ENCODE data around the gene ZNF579.
"Not testable (repeated sequence)": the region's sequence is repeated elsewhere in the genome, so short reads cannot be mapped to it uniquely, and the experiment has no call there.

The ZNF579 gene

GRCh38 chr19:55539090-55539984 is 41.3 kb downstream of the ZNF579 start:
- no peak for FAIRE-seq

GRCh38 chr19:55538132-55538531 is 42.5 kb downstream of the ZNF579 start:
- FAIRE-seq: no peak

GRCh38 chr19:55537741-55538111 is 42.9 kb downstream of the ZNF579 start:
- FAIRE-seq: no peak

- FAIRE-seq: no peak
Observed at GRCh38 chr19:55536951-55537740, 43.5 kb downstream of the ZNF579 start, which contains the start of gene SBK2. Gene SBK2 (minus strand): TSS chr19:55537133. CDS start chr19:55536294, 839 bp downstream.

GRCh38 chr19:55536366-55536765 is 44.3 kb downstream of the ZNF579 start:
- no peak for FAIRE-seq

GRCh38 chr19:55535965-55536350 is 44.7 kb downstream of the ZNF579 start:
- no peak for FAIRE-seq

- no peak for FAIRE-seq
Observed at GRCh38 chr19:55535173-55535964, 45.3 kb downstream of the ZNF579 start.

- not testable (repeated sequence) for FAIRE-seq
Observed at GRCh38 chr19:55534280-55534679, 46.4 kb downstream of the ZNF579 start.

- FAIRE-seq: no peak
Observed at GRCh38 chr19:55530996-55531395, 49.7 kb downstream of the ZNF579 start.

- no peak for FAIRE-seq
Observed at GRCh38 chr19:55529636-55530234, 50.9 kb downstream of the ZNF579 start.

- FAIRE-seq: no peak
Observed at GRCh38 chr19:55528030-55528803, 52.4 kb downstream of the ZNF579 start.

- FAIRE-seq: no peak
Observed at GRCh38 chr19:55527197-55528029, 53.2 kb downstream of the ZNF579 start.
